DMS 273 (cell line): ENCODE results near the gene PNKD.
"Not testable (repeated sequence)": the region's sequence is repeated elsewhere in the genome, so short reads cannot be mapped to it uniquely, and the experiment has no call there.

ENCODE experiments used
- DNase-seq: peaks from one replicate; lab custom pipeline; 2025; ENCODE audit not compliant: unreplicated experiment; lab: John Stamatoyannopoulos, UW

The PNKD gene

DNA sequence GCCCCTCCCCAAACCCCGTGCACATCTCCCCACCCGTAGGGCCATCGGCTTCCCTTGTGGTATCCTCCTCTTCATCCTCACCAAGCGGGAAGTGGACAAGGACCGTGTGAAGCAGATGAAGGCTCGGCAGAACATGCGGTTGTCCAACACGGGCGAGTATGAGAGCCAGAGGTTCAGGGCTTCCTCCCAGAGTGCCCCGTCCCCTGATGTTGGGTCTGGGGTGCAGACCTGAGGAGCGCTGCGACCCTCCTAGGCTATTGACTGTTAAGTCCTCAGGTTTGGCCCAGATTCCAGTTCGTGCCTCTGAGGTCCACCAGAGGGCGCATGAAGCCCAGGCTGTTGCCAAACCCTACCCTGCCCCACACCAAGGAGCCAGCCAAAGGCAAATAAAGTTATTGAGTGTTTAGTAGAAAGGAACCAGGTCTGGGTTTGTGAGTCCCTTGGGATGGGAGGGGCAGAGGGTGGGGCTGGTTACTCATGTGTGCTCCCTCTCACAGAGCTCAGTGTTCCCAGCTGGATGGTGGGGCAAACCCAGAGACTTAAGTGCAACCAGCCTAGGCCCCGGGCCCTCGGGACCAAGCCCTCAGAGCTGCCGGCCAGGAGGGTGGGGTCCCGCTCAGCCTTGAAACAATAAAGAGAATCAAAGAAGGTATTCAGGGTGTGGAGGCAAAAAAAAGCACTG, 2.4 kb downstream of the PNKD start:
- peak; percentile 91 for DNase-seq

DNA sequence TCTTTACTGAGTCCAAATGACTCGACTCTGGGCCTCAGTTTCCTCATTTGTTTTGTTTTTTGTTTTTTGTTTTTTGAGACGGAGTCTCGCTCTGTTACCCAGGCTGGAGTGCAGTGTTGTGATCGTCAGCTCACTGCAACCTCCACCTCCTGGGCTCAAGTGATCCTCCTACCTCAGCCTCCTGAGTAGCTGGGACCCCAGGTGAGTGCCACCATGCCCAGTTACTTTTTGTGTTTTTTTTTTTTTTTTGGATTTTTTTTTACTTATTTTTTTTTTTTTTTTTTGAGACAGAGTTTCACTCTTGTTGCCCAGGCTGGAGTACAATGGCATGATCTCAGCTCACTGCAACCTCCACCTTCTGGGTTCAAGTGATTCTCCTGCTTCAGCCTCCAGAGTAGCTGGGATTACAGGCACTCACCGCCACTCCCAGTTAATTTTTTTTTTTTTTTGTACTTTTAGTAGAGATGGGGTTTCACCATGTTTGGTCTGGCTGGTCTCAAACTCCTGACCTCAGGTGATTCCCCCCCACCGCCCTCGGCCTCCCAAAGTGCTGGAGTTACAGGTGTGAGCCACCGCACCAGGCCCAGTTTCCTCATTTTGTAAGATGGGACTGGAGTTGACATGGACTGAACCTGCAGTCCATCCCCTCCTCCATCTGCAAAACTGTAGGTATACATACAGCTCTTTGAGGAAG, 3.0 kb downstream of the PNKD start:
- not testable (repeated sequence) for DNase-seq

DNA sequence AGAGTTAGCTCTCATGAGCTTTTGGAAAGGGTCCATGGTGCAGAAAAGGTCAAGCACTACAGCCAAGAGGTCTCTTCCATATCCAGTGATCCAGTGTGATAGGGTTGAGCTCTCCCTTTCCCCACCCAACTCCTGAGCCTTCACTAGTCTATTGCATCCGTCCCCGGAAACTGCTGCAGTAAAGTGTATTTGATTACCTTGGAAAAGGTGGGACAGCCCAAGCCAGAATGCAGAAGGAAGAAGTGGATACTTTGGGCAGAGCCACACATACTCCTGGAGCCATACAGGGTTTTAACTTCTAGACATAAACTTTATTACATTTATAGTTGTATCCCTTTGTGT, 3.6 kb downstream of the PNKD start:
- DNase-seq = no peak

DNA sequence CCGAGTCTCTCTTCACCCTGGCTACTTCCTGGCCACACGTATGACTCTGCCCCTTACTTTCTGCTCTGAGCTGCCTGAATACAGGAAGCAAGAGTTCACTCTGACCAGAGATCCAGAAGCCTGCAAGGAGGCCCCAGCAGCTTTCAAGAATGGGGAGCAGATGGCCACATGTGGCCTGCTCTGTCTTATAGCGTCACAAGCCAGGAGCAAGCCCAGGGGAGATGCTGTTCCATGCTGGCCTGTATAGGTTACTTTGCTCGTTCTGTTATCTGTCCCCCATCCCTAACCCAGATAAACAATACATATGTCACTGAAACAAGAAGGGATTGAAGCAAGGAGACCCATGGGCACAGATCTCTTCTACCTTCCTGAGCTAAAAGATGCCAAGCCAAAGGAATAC, 4.3 kb downstream of the PNKD start:
- no peak for DNase-seq

DNA sequence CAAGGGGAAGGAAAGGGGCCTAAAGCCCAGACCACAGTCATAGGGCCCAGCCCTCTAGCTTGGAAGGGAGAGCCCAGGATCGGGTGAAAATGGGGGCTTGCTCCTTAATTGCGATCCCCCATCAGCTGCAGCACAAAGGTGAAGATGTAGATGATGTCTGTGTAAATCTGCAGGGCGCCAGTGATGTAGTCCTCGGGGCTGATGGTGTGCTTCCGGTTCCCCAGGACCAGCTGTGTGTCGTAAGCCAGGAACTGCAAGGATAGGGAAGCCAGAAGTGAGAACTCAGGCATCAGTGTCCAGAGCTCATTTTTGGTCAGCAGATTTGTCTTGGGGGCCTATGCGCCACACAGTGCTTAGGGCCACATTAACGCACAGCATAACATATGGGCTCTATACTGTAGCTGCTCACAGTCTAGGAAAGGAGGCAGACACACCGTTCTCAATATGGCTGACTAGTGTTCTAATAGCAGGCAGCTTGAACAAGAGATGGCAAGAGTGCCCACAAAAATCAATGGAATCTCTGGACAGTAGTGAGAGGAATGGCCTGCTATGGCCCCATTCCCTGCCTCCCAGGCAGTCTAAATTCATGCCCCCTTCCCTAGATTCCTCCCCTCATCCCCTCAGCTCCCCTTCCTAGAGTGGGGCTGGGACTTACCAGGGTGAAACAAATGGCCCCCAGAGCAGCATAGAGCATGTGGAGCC, 5.2 kb downstream of the PNKD start:
- no peak for DNase-seq

DNA sequence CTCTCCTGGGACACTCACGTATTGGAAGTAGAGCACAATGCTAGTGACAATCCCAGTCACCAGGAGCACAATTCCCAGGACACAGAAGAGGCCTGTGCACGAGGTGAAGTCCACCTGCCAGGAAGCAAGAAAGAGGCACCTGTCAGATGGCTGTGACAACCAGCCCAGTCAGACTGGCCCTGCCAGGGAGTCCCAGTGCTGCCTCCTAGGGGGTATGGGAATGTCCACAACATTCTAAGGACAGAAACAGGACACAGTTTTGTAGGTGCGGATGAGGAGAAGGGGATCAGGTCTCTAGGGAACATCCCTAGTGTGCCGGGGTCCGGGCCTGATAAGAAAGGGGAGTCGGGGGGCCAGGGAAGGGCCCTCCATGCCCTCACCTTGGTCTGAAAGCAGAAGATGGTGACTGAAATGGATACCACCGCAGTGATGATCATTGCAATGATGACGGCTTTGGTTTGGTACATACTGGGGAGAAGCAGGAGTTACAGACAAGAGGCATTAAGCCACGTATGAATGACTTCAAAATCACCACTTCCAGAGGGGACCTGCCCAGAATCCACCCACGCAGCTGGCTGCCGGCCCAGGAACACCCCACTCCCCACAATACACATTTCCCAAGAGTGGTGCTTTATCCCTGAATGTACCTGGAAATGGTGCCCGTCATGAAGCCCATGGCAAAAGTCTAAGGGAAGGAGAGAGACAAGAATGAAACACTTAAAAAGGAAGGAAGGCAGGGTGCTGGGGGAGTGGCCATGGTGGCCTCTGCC, 6.9 kb downstream of the PNKD start:
- no peak for DNase-seq

DNA sequence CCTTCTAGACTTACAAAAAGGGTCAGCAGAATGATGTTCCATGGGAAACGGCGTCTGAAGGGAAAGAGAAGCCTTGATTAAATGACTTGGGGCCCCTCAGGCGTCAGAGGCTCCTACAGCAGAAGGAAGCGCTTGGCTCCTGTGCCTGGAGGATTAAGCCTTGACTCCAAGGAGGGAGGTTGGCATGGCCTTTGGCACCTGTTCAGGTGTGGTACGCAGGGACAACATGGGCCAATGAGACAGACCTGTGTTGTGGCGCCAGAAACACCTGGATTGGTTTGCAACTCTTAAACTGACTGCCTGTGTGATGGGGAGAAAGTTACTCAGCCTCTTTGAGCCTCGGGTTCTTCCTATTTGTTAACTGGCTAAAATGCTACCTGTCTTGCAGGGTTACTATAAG, 7.6 kb downstream of the PNKD start:
- no peak for DNase-seq

DNA sequence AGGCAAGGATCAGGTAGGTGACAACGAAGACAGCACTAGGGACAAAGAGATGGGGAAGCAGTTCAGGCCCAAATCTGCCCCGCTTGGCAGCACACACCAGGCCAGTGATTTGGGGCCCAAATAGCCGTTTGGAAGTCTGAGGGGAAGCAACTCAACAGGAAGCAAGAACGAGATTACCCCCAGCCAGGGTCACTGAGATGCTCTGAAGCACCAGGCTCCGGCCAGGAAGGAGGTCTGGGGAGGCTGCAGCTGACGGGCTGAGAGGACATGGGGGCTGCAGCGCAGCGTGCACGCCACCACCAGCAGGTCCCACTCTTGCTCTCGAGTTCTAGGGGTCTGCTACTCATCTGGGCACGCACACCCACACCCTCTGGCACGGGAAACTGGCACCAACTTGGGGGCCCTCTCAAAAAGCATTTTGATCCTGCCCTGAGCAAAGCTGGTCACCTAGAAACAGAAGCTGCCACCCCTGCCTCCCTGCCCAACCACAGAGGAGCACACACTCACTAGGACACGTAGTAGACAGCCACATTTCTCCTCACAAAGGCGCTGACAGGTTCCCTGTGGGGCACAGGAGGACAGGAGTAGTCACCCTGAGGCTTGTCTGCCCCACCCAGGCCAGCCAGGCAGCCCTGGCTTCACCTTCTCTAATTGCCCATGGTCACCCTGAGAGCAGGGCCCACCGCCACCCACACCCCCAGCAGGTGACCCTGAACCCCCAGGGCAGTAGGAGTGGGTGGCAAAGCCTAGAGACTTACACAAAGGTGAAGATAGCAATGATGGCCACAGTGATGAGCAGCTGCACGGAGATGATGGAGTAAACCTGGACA, 8.4 kb downstream of the PNKD start:
- DNase-seq = no peak

DNA sequence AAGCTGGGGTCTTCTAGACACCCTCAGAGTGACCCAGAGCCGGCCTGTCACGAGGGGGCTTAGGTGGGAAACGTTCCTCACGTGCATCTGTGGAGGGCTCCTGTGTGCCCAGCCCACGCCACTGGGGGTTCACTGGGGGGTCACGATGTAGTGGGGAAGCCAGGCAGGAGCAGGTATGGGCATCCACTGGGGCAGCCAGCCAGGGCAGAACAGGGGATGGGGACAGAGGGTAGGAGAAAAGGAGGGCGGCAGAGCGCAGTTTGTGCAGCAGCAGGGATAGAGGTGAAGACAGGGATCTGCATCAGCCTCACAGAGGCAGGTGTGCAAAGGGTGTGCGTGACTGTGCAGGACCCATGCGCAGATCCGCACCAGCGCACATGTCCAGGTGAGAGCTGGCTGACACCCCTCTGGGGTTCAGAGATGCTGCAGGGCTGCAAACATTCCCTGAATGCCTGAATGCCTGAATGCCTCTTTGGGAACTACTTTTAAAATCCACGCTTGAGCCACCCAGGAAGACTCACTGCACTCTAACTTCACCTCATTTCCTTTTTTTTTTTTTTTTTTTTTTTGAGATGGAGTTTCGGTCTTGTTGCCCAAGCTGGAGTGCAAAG, 10.0 kb downstream of the PNKD start:
- DNase-seq = no peak

DNA sequence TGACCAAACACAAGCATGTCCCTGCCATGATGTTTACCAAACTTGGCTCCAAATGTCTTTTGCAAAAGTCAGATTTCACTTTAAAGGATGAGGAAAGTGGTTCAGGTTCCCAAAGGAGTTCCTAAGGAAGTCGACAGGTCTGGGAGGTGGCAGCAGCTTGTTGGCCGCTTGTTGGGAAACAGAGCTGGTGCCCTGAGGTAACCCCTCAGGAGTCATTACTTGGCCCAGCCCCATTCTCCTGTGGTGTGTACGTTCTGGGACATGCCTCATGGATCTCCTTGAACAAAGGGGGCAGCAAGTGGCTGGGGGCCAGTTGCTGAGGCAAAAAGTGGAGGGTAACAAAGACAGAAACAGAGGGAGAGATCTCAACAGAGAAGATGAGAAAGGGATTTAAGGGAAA, 11.1 kb downstream of the PNKD start:
- DNase-seq = peak; percentile 73

DNA sequence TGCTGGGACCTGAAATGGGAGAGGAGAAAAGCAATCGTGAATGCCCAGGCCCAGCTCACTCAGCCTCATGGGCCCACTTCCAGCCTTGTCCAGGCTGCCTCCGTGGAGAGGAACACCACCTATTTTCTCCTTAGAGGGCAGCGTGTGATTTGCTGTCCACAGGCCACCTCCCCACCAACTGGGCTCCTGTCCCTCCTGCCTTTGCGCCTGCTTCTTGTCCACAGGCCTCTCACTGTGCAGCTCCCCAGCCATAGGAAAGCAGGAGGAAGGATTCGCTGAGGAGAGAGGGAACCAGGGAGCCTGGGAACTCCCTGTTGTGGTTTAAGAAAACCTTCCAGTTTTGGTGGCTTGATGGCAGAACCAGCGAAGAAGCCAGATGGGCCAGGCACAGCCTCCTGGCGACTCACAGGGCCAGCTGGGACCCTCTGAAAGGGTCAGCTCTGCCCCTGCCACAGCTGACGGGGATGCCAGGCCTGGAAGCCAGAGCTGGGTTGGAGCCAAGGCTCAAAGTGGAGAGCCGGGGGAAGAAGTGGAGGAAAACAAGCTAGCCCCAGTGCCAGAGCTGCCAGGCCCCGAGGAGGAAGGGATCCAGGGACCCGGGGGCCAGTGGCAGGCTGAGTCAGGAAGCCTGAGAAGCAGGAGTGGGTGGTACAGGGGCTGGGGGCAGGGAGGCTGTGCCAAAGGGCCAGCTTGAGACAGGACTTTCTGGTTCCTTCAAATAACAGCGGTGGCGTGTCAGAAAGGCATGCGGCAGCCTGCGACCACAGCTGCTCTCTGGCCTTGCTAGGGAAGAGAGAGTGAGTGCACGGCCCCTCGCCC, 12.1 kb downstream of the PNKD start:
- DNase-seq = peak; percentile 87

DNA sequence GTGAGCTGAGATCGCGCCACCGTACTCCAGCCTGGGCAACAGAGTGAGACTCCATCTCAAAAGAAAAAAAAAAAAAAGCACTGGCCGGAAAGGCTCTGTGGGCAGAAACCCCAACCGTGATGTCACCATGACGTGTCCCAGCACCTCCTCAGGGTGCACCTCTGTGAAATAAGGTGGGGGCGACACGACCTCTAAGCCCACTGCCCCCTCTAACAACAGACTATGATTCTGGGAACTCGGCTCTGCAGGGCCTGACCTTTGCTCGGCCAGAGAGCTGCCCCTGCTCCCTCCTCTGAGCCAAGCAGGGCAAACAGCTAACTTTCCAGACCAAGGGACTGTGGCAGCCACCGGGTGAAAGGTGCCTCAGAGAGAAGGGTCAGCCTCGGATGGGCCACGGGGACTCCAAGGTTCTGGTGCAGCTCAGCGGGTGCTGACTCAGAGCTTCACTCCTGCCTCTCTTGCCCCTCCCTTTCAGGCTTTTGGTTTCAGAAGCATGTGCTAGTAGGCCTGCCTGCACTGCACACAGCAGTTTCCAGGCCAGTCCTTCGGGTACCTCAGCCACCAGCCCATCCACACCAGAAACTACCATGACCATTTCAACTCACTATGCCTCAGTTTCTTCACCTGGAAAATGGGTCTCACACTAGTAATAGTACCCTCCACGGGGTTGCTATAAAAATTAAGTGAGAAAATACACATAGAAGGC, 13.9 kb downstream of the PNKD start:
- no peak for DNase-seq

DNA sequence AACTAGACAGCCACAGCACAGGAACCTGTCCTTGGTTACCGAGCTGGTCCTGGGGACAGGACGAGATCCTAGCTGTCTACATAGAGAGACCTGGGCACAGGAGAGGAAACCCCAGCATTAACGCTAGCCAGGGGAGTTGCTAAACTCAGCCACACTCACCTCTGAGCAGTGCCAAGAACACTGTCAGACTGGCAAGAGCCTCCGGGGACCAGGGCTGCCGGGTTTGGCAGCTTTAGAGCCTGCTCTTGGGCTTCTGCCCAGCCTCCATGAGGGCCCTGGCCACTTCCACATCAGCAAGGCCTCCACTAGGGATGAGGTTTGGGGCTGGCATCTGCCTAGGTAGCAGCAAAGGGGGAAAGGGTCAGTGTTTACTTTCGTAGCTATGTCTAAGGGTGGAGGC, 15.3 kb downstream of the PNKD start:
- peak; percentile 72 for DNase-seq

DNA sequence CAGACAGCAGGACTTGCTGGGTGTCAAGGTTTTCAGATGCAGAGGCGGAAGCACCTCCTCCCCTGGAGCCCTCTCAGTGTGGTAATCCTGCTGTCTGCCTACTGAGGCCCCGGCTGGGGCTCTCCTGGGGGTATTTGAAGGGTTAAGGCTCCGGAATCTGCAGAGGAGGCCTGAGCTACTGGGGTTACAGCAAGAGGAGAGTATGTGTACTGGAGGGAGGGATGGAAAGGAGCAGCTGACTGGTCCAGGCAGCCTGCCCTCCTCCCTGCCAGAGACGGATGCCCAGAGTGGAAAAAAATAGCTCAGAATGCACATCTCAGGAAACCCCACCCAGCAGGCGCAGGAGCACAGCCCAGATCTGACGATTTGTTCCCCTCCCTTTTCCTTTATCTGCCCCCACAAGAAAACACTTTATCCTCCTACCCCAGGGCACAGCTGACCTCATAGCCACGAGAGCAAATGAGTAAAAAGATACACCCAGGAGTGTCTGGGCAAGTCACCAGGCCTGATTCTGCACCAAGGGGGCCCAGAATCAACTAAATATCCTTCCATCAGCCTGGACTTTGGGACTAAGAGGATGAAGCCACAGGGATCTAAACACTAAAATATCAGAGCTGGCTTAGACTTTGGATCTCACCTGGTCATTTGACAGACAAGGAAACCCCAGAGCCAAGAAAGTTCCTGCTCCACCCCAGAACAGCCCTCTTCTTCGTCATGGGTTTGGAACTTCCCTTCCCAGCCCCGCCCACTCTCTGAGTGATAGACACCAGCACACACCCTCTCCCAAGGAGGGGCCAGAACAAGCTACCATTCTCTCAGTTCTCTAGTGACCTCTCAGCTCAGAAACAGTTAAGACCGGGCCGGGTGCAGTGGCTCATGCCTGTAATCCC, 16.5 kb downstream of the PNKD start:
- DNase-seq = peak; percentile 80

DNA sequence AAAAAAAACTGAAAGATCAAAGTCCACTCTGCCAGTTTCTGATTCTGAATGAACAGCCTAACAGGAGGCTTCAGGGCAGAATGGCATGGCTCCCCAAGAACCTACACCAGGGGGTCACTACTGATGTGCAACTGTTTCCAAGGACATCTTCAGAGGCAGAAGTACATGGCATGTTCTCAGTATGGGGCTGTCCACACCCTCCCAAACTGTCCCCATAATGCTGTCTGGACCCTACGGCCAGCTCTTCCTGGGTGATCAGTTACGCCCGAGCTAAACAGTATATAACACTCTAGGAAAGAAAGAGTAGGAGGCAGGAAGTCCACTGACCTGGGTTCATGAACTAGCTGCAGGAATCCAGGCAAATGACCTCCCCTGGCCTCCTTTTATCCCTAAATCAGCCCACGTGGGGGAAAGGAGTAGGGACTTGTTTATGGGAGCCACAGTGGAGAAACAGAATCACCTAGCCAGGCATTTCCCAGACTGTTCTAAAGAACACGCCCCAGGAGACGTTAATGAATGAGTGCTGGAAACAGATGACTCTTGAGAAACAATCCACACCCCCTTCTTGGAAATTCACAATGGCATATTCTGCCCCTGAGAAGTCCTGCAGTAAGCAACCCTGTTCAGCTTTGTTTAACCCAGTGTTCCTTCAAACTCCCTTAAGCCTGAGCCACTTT, 19.5 kb downstream of the PNKD start:
- no peak for DNase-seq

DNA sequence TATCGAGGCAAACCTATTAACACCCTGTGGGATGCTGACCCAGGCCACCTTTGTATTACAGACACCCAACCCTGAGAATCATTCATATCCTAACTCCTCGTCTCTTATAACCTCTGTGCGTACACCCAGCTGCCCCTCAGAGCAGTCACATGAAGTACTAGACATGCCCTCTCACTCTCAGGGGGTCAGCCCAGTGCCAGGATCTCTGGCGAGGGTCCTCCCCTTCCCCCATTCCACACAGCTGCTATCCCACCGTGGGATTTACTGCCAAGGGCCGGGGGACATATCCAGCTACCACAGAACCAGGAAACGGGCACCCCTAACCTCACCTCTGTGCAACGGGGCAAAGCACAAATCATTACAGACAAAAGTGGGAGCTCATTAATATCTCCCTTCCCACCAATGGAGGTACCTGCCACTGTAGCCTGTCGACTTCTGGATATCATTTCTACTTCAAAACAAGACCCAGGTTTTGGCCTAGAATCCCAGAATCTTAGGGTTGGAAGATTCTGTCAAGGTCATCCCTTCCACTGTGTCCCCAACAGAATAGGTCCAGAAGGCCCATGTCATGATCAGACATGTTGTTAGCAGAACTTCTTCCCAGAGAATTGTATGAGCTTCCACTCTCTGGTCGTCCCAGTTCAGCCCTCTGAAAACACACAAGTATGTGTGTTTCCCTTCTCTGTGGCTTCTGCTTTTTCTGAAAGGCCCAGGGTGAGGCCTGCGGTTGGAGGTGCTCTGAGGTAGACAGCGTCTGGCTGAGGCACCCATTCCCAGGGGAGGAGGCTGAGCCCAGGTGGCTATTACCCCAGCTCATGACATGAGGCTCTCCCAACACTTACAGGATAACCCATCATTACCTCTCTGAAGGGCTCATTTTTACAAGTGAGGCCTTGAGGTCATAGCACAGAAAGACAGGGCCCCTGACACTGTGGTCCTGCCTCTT, 20.3 kb downstream of the PNKD start:
- no peak for DNase-seq
